Testis (tissue), 3 donors: ENCODE data around the gene KRT2. TPM values are rescaled to one million over a fixed set of nuclear protein-coding genes. Genes with fewer than 3 reads are reported as not detected.

Experiments
- DNase-seq: peaks from one replicate; pipeline ENCODE4 v3.0.0-alpha.2; 2019
- H3K27ac ChIP-seq, 2 donors: fragments of 200-600 bp; sonication (generic); one replicate each; pipeline ENCODE4 v1.5.1; 2019
- H3K27me3 ChIP-seq: fragments of 200-600 bp; sonication (generic); one replicate; pipeline ENCODE4 v1.5.1; 2019
- H3K36me3 ChIP-seq: fragments of 200-600 bp; sonication (generic); one replicate; pipeline ENCODE4 v1.5.1; 2017; ENCODE audit warnings: low read depth; ENCODE audit errors: missing control alignments
- H3K4me1 ChIP-seq: fragments of 200-600 bp; sonication (generic); one replicate; pipeline ENCODE4 v1.5.1; 2019
- H3K4me3 ChIP-seq, 2 donors: fragments of 200-600 bp; sonication (generic); one replicate each; pipeline ENCODE4 v1.5.1; 2017 to 2019
- H3K9me3 ChIP-seq: fragments of 200-600 bp; sonication (generic); one replicate; pipeline ENCODE4 v1.5.1; 2017
- POLR2A ChIP-seq: fragments of 450-650 bp; IDR thresholded peaks from one replicate; pipeline ENCODE4 v1.6.1; 2017; ENCODE audit warnings: antibody characterized with exemption, mild to moderate bottlenecking, moderate library complexity
- WGBS, 2 donors: methylation state at CpG; one replicate each; pipeline ENCODE4 v1.1.5; 2018; 5-methylcytosine and 5-hydroxymethylcytosine counted together
- intact Hi-C: fragments of 100-400 bp; cut with DNase I; formaldehyde crosslinking; loops from one replicate; pipeline ENCODE4 v1.15.1; 2023; ENCODE audit warnings: low total_unique reads
- polyA plus RNA-seq: library from polyadenylated mRNA; stranded (reverse); fragments of 350-450 nt; fragmentation: Illumina TruSeq; extraction: RNeasy Lipid Tissue Mini Kit (QIAGEN cat#74804); gene quantifications from one replicate; pipeline ENCODE4 v1.2.3, GENCODE V29; 2014; ENCODE audit warnings: low read depth, low replicate concordance; ENCODE audit not compliant: insufficient read depth
- total RNA-seq, 2 donors: library from RNA; depleted of rRNA; stranded (reverse); fragments of >200 nt; gene quantifications; one replicate each; pipeline ENCODE4 v1.2.3, GENCODE V29; 2016
- TF ChIP-seq, protein P1 (sequence below), 3 experiments: fragments of 450-650 bp in 2 of 3; fragments of 200-600 bp in 1 of 3; sonication (generic) in 1 of 3; IDR thresholded peaks; one replicate each; pipeline ENCODE4 v1.5.1; 2016 to 2019; ENCODE audit warnings: antibody characterized with exemption in 3 of 3, mild to moderate bottlenecking in 2 of 3, moderate library complexity in 1 of 3

KRT2 gene
- total and polyA plus RNA-seq, 3 donors from 2014 or later: not detected

- Histone ChIP-seq H3K4me3 (no peak overlapping the region), H3K9me3 (no peaks in the 10 kb centered on the region), H3K27me3 (no peaks in the 10 kb centered on the region), H3K36me3 (no peaks in the 10 kb centered on the region), H3K4me1 (peaks cover 3% of the 10 kb centered on the region), H3K27ac (no peak overlapping the region)
- no peak for TF ChIP-seq POLR2A
- TF ChIP-seq, protein P1, sequence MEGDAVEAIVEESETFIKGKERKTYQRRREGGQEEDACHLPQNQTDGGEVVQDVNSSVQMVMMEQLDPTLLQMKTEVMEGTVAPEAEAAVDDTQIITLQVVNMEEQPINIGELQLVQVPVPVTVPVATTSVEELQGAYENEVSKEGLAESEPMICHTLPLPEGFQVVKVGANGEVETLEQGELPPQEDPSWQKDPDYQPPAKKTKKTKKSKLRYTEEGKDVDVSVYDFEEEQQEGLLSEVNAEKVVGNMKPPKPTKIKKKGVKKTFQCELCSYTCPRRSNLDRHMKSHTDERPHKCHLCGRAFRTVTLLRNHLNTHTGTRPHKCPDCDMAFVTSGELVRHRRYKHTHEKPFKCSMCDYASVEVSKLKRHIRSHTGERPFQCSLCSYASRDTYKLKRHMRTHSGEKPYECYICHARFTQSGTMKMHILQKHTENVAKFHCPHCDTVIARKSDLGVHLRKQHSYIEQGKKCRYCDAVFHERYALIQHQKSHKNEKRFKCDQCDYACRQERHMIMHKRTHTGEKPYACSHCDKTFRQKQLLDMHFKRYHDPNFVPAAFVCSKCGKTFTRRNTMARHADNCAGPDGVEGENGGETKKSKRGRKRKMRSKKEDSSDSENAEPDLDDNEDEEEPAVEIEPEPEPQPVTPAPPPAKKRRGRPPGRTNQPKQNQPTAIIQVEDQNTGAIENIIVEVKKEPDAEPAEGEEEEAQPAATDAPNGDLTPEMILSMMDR (IDR thresholded peaks at IDR 0.05): no peak
- WGBS, 2 donors: 51 to 64% methylated on average over 4 of the region's 4 CpGs
- DNase-seq: no peak
- intact Hi-C loops: no loop called here
Observed at GRCh38 chr12:52632656-52633055, 19.4 kb downstream of the KRT2 start.

DNA sequence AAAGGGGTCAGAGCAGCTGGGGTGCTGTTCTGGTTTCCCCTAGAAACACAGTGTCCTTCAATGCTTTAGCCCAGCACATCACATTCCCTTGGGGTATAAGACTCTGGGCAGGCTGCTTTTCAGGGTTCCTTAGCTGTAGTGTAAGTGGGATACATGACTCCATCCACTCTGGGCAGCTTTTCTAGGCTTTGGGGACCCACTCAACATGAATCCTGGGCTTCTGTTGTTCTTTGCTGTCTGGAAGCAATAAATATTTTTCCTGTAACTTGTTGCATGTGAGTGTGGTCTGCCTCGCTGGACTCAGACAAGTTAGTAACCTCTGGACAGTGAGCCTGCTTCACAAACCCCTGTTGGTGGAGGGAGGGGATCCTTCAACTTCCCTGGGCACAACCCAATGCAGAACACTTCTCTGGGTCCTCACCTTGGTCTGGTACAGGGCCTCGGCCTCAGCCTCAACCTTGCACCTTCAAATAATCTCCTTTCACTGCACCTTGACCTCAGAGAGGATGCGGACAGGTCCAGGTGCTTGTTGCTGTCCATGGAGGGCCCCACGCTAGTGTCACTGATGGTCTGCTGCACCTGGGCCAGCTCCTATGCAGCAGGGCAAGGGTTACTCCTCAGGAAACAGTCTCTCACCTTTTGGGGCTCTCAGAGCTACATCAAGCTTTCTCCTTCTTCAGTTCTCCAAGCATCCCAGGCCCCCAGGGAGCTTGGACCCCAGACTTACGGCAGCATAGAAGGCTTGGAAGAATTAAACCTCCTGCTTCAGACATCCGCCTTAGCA, 20.1 kb downstream of the KRT2 start:
- intact Hi-C loops: no loop called here
- 81 to 82% methylated on average over 3 to 6 of the region's 6 CpGs for WGBS, 2 donors
- TF ChIP-seq, protein P1 (IDR thresholded peaks at IDR 0.05): no peak
- TF ChIP-seq POLR2A: no peak

DNA sequence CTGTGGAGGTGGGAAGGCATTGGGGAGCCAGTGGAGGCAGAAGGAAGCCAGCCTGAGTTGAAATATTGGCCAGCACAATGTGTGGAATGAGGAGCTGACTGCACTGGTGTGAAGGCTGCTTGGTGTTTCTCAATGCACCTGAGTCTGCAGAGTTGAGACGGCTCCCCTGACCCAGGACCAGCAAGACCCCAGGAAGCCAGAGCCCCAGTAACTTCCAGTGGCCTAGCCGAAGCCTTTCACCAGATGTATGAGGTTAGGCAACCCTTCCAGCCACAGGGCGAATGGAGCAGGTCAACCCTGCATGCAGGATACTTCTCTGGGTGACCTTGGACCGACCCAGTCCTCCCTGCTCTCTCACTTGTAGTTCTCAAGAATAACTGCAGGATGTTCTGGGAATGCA, 20.7 kb downstream of the KRT2 start:
- H3K27ac ChIP-seq: no peak overlapping the region
- no peak for TF ChIP-seq POLR2A
- TF ChIP-seq, protein P1 (IDR thresholded peaks at IDR 0.05): no peak
- WGBS, 2 donors: 15 to 32% methylated on average over 3 to 4 of the region's 4 CpGs
- intact Hi-C loops: no loop called here
- H3K36me3 ChIP-seq: no peaks in the 10 kb centered on the region
- no peaks in the 10 kb centered on the region for H3K27me3 ChIP-seq
- DNase-seq: no peak
- H3K4me3 ChIP-seq: no peak overlapping the region
- peaks cover 3% of the 10 kb centered on the region for H3K4me1 ChIP-seq
- no peaks in the 10 kb centered on the region for H3K9me3 ChIP-seq

More for the DNA sequence above, 20.1 kb downstream of the KRT2 start:
- Histone ChIP-seq H3K9me3 (no peaks in the 10 kb centered on the region), H3K36me3 (no peaks in the 10 kb centered on the region), H3K4me3 (no peak overlapping the region), H3K4me1 (peaks cover 3% of the 10 kb centered on the region), H3K27me3 (no peaks in the 10 kb centered on the region), H3K27ac (no peak overlapping the region)
- DNase-seq: no peak

DNA sequence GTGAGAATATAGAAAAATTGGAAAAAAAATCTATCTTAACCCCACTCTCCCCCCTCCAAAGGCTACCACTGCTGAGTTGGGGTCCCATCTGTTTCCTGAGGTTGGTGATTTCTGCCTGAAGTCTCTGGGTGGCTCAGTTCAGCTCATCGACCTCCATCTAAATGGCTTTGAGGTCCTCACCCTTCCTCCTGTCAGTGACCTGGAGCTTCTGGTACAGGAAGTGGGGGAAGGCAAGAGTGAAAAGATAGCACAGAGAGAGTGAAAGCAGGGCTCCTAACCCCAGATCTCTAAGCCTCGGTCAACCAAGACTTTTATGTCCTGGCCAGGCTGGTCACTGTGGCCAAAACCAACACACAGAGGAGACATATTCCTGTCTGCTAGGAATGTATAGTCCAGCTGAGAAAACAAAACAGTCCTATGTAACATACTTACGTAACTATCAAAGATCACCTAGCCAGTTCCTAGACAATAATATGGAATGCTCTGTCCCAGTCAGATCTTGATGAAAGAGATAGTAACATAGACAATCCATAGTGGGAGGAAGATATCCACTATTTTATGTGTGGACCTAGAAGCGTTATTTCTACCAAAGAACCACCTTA, 21.3 kb downstream of the KRT2 start:
- Histone ChIP-seq H3K9me3 (no peaks in the 10 kb centered on the region), H3K27me3 (no peaks in the 10 kb centered on the region), H3K27ac (no peak overlapping the region), H3K36me3 (no peaks in the 10 kb centered on the region), H3K4me1 (peaks cover 3% of the 10 kb centered on the region), H3K4me3 (no peak overlapping the region)
- WGBS, 2 donors: 52 to 70% methylated on average over 4 of the region's 4 CpGs
- no peak for TF ChIP-seq POLR2A
- TF ChIP-seq, protein P1 (IDR thresholded peaks at IDR 0.05): no peak
- no peak for DNase-seq
- intact Hi-C loops: no loop called here
